GM19023 (cell line): ENCODE measurements around the gene ADAR.

Source experiments
- ATAC-seq: cut with Tn5 transposase; IDR thresholded peaks from one replicate; pipeline ENCODE4 v1.9.1; 2021; ENCODE audit warnings: mild to moderate bottlenecking, moderate library complexity; ENCODE audit not compliant: unreplicated experiment

Gene ADAR

GRCh38 chr1:154586641-154587040, 21.3 kb downstream of the ADAR start:
- ATAC-seq = no peak

DNA sequence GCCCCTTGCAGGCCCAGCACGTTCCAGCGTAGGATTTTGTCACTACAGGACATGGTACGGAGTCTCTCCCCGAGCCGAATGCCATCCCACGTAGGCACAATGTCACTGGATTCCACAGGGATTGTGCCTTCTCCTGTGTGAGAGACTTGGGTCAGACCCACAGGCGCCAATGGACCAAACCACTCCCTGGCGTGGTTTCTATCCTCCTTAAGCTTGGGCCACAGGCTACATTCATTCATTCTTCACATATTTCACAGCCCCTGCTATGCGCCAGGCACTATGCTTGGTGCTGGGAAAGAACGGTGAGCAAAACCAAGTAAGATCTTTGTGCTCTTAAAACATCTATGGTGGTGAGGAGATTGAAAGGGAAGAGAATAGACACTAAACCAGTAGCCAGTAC, 21.8 kb downstream of the ADAR start:
- ATAC-seq = no peak

GRCh38 chr1:154584267-154584994, 23.6 kb downstream of the ADAR start:
- ATAC-seq = no peak

DNA sequence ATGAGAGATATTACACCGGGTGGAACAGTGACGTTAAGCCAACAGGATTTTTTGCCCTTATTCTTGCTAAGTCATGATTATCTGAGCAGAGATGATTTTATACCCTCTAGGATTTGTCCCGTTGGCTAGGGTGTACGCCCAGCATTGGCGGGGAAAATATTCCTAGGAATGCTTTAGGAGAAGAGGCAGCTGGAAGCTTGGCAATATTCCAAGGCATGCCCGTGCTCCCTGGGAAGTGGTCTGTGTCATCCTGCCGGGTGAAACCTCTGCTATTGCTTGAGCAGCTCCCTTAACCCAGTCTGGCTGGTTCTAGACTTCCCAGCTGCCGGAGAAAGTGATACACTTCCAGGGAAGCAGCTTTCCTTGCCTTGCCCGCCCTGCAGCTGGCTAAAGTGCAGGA, 24.2 kb downstream of the ADAR start:
- ATAC-seq = no peak

- no peak for ATAC-seq
Measured at GRCh38 chr1:154582885-154583284, 25.1 kb downstream of the ADAR start.

GRCh38 chr1:154581766-154582165, 26.2 kb downstream of the ADAR start:
- no peak for ATAC-seq

- no peak for ATAC-seq
Measured at GRCh38 chr1:154579374-154579773, 28.6 kb downstream of the ADAR start.

- no peak for ATAC-seq
Measured at GRCh38 chr1:154578058-154578418, 29.9 kb downstream of the ADAR start.

DNA sequence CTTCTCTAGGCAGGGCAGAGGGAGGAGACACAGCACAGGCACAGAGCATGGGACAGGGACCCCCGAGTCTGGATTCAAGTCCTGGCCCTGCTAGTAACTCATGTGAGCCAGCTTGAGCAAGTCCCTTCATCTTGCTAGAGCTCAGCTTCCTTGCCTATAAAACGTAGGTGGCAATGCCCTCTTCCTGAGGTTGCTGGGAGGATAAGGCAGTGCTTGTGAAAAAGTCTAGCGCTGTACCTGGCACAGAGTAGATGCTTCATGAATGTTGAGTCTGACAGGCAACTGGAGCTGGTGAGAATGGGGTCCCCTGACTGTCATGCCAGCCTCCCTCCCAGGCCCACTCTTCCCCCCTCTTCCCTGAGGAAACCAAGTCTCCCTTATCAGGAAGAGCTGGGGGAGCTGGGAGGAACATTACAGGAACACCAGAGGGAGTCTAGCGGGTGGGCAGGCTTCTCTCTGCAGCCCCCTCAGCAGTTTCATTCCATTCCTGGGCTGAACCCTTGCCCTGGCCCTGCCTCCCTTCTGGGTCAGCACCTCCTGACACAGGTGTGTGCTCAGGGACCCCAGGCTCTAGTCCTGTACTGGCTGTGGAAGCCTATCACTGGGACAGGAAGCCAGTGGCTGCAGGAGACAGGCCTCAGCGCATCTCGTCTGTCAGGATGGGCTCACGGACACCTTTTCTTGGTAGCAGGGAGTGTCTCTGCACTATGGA, 30.5 kb downstream of the ADAR start:
- ATAC-seq = no peak

DNA sequence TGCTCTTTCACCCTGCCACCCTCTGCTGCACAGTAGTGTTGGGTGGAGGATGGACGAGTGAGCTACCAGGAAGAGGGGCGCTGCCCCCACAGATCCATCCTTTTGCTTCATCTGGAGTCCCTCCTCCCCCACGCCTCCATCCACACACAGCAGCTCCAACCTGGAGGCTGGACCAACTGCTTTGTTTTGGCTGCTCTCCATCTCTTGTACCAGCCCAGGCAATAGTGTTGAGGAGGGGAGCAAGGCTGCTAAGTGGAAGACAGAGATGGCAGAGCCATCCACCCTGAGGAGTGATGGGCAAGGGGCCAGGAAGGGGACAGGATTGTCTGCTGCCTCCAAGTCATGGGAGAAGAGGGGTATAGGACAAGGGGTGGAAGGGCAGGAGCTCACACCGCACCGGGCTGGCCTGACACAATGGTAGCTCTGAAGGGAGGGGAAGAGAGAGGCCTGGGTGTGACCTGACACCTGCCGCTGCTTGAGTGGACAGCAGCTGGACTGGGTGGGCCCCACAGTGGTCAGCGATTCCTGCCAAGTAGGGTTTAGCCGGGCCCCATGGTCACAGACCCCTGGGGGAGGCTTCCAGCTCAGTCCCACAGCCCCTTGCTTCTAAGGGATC, 31.9 kb downstream of the ADAR start:
- no peak for ATAC-seq

DNA sequence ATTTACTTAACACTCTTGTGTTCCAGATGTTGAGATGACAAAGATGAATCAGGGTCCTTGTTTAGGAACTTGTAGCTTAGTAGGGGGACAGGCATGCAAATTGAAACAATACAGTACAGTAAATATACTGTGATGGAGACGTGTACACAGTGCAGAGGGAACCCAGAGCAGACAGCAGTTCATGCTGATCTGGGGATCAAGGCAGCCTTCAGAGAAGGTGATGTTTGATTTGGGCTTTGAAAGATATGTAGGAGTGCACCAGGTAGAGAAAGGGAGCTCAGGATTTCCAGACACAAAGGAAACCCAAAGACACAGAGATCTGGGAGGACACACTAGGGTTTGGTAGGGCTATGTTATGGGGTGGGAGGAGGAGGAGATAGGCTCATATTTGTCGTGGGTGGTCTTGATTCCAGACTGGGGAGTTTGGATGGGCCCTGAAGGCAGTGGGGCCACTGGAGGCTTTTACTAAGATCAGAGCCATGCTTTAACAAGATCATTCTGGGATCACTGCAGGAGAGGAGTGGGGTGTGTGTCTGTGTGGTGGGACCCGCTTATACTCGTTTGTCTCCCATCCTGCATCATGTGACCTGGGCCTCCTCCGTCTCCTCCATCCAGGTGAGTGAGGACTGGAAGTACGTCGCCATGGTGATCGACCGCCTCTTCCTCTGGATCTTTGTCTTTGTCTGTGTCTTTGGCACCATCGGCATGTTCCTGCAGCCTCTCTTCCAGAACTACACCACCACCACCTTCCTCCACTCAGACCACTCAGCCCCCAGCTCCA, 32.6 kb downstream of the ADAR start:
- no peak for ATAC-seq

GRCh38 chr1:154574716-154575115, 33.3 kb downstream of the ADAR start:
- ATAC-seq = no peak

DNA sequence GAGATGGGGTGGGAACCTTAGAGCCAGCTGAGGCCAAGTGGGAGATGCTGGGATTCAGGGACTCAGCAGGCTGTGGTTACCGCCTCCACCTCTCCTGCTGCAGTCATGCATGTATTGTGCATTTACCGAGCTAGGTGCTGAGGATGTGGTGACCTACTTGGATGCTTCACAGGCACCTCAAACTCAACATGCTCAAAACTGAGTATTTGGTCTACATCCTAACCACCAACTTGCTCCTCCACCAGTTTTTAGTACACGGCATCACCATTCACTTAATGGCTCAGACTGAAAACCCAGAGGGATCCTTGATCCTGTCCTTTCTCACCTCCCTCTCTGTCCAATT, 34.8 kb downstream of the ADAR start:
- ATAC-seq = no peak

- no peak for ATAC-seq
Measured at GRCh38 chr1:154572468-154573167, 35.4 kb downstream of the ADAR start.

DNA sequence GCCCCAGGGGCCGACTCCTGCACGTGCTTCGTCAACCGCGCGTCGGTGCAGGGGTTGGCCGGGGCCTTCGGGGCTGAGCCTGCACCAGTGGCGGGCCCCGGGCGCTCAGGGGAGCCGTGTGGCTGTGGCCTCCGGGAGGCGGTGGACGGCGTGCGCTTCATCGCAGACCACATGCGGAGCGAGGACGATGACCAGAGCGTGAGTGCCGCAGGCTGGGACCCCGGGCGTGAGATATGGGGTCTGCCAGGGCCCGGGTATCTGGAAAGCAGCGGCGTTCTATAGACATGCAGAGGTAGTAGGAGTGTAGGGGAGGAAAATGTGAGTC, 36.1 kb downstream of the ADAR start:
- no peak for ATAC-seq

- ATAC-seq = no peak
Measured at GRCh38 chr1:154571244-154571963, 36.6 kb downstream of the ADAR start.

DNA sequence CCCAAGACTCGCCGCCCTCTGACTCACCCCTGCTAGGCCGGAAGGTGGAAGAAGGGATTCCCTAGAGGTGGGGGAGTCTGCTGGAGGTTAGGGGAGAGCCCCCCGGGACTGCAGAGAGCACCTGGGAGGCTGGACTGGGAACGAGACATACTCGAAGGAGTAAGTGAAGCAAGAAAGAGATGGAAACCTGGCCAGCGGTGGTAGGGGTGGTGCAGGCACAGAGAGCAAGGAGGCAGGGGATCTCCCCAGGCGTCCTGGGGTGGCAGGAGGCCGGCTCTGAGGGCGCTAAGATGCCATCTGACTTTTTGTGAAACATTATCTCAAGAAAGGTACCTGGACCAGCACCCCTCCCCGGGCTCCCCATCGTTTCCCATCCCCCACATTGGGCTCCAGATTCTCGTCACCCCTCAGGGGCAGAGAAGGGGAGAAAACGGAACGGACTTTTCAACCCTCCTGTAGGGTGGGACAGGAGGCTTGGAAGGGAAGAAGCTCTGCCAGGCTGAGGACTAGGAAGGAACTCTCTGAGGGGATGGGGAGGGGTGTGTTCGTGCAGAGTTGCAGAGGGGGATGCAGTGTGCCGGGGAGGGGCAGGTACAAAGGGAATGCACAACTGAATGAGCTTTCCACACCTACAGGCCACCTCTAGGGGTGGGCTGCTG, 39.7 kb downstream of the ADAR start:
- ATAC-seq = no peak

DNA sequence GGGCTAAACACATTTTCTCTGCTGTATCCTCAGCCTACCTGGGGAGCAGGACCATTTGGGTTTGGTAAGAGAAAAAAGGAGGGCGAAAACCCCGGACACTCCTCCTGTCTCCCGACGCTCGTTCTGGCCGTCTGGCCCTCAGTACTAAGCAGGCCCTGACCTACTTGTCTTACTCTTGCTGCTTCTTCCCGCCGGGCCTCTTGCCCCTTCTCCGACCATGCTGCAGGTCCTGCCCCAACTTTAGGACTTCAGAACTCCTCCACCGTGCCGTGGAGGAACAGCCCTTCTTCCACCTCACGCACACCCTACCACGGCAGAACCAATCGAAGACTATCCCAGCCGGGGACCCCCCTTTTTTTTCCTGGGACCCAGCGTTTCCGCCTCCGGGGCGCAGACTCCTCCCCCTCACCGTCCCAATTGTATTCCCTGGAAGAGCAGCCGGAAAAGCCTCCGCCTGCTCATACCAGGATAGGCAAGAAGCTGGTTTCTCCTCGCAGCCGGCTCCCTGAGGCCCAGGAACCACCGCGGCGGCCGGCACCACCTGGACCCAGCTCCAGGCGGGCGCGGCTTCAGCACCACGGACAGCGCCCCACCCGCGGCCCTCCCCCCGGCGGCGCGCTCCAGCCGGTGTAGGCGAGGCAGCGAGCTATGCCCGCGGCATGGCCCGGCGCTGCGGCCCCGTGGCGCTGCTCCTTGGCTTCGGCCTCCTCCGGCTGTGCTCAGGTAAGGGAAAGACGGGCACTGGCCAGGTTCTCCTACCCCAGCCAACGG, 40.4 kb downstream of the ADAR start, which contains the start of gene CHRNB2:
Gene CHRNB2 (plus strand): TSS at position 393 of the 771 bp plus-strand sequence. CDS start 267 bp downstream, at position 660.
- peak; percentile 55 for ATAC-seq

- ATAC-seq = no peak
Measured at GRCh38 chr1:154565876-154566275, 42.1 kb downstream of the ADAR start.
